Bronchial epithelial cell (primary cell): Measurements from ENCODE around the gene TXNDC16. TPM values are rescaled to one million over a fixed set of nuclear protein-coding genes. Genes with fewer than 3 reads are reported as not detected.

Source experiments
- DNase-seq: peaks from one replicate; pipeline ENCODE4 v3.0.0-alpha.2; 2010; ENCODE audit warnings: low read depth
- FAIRE-seq: peaks from 2 replicates; lab custom pipeline; 2011; peaks lifted over from hg19 to GRCh38; lab: Jason Lieb, UNC
- H3K27me3 ChIP-seq: 2 replicates; pipeline ENCODE4 v1.5.1; 2011; ENCODE audit warnings: low read length; ENCODE audit not compliant: control insufficient read depth, insufficient read depth
- H3K36me3 ChIP-seq: 2 replicates; pipeline ENCODE4 v1.5.1; 2011; ENCODE audit warnings: low read length; ENCODE audit not compliant: control insufficient read depth, insufficient read depth
- H3K4me3 ChIP-seq: 2 replicates; pipeline ENCODE4 v1.5.1; 2011; ENCODE audit warnings: mild to moderate bottlenecking, low read depth, low read length, control low read depth
- total RNA-seq: library from RNA; depleted of rRNA; stranded (reverse); fragments of >200 nt; gene quantifications from 2 replicates; pipeline ENCODE4 v1.2.1, GENCODE V29; 2014
- TF ChIP-seq, protein P1 (sequence below): IDR thresholded peaks from 2 replicates; pipeline ENCODE4 v1.5.1; 2011; ENCODE audit warnings: mild to moderate bottlenecking, moderate library complexity, low read length, control low read depth, inconsistent platforms; ENCODE audit not compliant: insufficient read depth, severe bottlenecking

The TXNDC16 gene
- total RNA-seq, 1 donor from 2014 or later = 0.79 TPM

DNA sequence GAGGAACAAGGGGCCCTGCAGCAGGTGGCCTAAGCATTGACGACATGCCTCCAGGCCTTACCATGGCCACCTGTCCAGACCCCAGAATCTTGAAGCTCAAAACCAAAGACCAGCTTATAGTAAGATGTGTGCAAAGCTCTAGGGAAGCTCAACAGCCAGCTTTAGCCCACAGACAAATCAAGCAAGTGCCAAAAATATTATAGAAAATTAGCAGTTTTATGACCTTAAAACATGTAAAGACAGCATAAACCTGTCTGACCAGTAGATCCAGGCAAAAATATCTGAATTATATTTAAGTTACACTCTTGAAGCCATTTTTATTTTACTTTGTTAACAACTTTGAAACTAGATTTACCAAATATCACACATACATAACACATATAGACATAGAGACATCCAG is 90.6 kb downstream of the TXNDC16 start:
- Histone ChIP-seq H3K36me3 (no peaks in the 10 kb centered on the region), H3K4me3 (no peak overlapping the region), H3K27me3 (no peaks in the 10 kb centered on the region)
- TF ChIP-seq, protein P1, sequence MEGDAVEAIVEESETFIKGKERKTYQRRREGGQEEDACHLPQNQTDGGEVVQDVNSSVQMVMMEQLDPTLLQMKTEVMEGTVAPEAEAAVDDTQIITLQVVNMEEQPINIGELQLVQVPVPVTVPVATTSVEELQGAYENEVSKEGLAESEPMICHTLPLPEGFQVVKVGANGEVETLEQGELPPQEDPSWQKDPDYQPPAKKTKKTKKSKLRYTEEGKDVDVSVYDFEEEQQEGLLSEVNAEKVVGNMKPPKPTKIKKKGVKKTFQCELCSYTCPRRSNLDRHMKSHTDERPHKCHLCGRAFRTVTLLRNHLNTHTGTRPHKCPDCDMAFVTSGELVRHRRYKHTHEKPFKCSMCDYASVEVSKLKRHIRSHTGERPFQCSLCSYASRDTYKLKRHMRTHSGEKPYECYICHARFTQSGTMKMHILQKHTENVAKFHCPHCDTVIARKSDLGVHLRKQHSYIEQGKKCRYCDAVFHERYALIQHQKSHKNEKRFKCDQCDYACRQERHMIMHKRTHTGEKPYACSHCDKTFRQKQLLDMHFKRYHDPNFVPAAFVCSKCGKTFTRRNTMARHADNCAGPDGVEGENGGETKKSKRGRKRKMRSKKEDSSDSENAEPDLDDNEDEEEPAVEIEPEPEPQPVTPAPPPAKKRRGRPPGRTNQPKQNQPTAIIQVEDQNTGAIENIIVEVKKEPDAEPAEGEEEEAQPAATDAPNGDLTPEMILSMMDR = no peak
- no peak for FAIRE-seq
- DNase-seq = no peak

DNA sequence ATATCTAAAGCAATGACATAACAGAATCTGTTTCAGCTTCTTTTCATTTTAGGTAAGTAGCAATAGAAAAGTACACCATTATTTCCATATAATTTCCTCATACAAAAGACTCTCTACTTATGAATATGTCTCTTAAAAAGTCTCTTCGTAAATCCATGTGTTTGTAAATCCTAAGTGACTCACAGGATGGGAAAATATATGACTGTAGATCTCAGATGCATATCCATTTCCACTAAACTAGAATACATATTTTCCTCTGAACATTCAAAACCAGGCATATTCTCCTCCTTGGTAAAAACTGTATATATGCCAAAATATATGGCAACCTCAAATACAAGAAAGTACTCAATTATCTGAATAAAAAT is 93.6 kb downstream of the TXNDC16 start:
- Histone ChIP-seq H3K36me3 (no peaks in the 10 kb centered on the region), H3K4me3 (no peak overlapping the region), H3K27me3 (no peaks in the 10 kb centered on the region)
- FAIRE-seq = no peak
- TF ChIP-seq, protein P1 = no peak
- DNase-seq = peak; percentile 83

DNA sequence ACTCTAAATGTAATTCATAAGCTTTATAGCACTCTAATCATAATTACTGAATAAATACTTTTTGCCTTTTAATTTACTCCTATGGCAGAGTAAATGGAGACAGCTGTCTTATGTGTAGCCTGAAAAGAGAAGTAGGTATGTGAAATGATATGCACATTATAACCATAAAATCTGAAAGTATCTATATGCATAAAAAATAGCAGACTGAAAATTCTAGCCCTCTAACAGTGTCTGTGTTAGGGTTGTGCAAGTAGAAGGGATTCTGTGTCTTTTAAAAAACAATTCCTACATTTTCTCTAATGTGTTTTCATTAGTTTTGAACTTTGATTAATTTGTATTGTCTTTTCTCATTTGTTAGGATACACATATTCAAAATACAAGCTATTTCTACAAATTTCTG is 94.9 kb downstream of the TXNDC16 start:
- DNase-seq = no peak
- no peak overlapping the region for H3K4me3 ChIP-seq
- FAIRE-seq = no peak
- TF ChIP-seq, protein P1 = no peak
- H3K36me3 ChIP-seq = no peaks in the 10 kb centered on the region
- no peaks in the 10 kb centered on the region for H3K27me3 ChIP-seq

DNA sequence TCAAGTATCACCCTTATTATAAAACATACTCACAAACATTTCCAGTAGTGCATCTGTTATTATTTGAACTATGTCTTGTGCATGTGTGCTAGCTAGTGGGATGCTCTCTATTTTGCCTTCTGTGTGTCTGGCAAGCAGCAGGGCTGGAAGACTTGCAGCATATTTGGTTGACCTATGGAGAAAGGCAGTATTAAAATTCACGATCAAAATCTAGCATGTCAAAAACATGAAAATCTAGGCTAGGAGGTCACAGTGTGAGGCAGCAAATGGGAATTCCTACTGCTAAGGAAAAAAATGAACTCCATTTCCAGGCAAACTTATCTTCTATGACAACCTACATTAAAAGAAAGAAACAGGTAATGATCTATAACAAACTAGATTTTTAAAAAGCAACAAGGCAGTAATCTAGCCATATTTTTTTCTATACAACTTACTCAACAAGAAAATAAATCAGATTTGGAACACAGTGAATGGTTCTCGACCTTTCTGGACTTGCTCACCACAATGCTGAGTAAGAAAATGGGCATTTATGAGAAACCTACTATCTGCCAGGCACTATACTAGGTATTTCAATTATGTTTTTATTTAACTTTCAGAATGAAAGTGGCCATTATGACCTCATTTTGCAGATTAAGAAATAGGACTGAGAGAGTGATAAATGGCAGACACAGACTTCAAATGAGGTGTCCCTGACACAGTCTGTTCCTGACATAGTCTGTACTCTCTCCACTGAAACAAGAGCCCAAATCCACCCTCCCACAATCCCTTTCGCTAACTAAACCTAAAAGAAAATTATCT is 96.8 kb downstream of the TXNDC16 start:
- H3K4me3 ChIP-seq = no peak overlapping the region
- H3K27me3 ChIP-seq = no peaks in the 10 kb centered on the region
- TF ChIP-seq, protein P1 = no peak
- DNase-seq (peak; percentile 60), FAIRE-seq (no peak)
- no peaks in the 10 kb centered on the region for H3K36me3 ChIP-seq

DNA sequence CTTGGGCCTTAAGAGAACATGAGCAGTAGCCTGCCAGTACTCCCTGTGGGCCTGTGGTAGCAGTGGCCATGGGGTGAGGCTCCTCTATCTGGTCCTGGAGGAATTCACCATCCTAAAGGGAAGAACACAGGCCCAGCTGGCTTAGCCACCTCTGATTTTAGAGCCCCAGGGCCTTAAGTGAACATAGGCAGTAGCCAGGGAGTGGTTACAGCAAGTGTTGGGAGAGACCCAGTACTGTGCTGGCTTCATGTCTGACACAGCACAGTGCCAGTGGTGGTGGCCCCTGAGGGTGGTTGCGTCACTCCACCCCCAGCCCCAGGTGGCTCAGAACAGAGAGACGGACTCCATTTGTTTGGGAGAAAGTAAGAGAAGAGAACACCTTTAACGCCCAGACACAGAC is 105.1 kb downstream of the TXNDC16 start:
- FAIRE-seq (peak; percentile 93), DNase-seq (no peak)
- H3K36me3 ChIP-seq = no peaks in the 10 kb centered on the region
- H3K27me3 ChIP-seq = no peaks in the 10 kb centered on the region
- TF ChIP-seq, protein P1 = no peak
- H3K4me3 ChIP-seq = no peak overlapping the region

DNA sequence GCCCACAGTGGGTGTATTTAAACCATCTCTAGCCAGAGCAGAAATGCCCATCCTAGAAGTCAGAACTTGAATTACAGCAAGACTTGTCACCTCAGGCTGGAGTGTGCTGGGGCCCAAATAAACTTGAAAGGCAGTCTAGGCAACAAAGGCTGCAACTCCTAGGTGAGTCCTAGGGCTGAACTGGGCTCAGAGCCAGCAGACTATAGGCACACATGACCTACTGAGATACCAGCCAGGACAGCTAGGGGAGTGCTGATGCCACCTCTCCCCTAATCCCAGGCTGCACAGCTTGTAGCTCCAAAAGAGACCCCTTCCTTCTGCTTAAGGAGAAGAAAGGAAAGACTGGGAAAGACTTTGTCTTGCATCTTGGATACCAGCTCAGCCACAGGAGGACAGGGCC is 106.0 kb downstream of the TXNDC16 start:
- no peaks in the 10 kb centered on the region for H3K36me3 ChIP-seq
- TF ChIP-seq, protein P1 = no peak
- FAIRE-seq (no peak), DNase-seq (peak; percentile 26)
- H3K4me3 ChIP-seq = no peak overlapping the region
- no peaks in the 10 kb centered on the region for H3K27me3 ChIP-seq
